GM18873 (cell line): Measurements from ENCODE around the gene TTL.

ENCODE experiments used
- ATAC-seq: cut with Tn5 transposase; IDR thresholded peaks from one replicate; pipeline ENCODE4 v1.9.1; 2021; ENCODE audit warnings: mild to moderate bottlenecking, moderate library complexity, moderate number of reproducible peaks; ENCODE audit not compliant: unreplicated experiment, low FRiP score

TTL gene

DNA sequence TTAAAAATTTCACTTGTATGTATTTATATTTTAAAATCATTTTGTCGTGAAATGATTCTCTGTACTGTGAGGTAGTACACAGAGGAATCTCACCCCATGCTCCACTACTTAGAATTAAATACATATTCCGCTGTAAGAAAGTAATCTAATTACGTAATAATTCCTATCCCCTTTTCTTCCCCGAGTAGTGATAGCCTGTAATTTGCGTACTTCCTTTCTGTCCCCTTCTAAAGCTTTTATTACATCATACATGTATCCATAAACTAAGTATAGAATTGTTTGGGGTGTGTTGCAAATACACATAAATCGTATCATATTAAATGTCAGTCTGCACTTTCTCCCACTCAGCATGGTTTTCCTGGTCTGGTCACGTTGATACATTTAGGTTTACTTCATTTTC lies 90.0 kb downstream of the TTL start:
- ATAC-seq = no peak

- no peak for ATAC-seq
These were observed 95.8 kb downstream of the TTL start for GRCh38 chr2:112577756-112578155.

DNA sequence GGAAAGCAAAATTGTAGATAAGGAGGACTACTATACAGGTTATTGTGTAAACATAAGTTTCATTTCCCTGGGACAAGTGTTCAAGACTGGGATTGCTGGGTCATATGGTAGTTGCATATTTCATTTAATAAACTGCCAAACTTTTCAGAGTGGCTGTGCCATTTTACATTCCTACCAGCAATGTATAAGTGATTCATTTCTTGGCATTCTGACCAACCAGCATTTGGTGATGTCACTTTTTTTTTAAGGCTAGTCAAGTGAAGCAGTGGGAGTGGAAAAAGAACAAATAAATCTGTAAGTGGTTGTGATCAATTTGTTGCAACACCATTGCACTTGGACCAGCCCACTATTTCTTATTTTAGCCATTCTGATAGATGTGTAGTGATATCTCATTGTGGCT lies 97.3 kb downstream of the TTL start:
- ATAC-seq = no peak

DNA sequence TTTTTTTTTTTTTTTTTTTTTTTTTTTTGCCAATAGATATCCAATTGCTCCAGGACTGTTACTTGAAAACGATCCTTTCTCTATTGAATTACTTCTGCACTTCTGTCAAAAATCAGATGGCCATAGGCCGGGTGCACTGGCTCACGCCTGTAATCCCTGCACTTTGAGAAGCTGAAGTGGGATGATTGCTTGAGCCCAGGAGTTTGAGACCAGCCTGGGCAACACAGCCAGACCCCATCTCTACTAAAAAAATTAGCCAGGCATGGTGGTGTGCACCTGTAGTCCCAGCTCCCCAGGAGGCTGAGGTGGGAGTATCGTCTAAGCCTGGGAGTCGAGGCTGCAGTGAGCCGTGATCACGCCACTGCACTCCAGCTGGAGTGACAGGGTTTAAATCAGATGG lies 98.1 kb downstream of the TTL start:
- no peak for ATAC-seq

DNA sequence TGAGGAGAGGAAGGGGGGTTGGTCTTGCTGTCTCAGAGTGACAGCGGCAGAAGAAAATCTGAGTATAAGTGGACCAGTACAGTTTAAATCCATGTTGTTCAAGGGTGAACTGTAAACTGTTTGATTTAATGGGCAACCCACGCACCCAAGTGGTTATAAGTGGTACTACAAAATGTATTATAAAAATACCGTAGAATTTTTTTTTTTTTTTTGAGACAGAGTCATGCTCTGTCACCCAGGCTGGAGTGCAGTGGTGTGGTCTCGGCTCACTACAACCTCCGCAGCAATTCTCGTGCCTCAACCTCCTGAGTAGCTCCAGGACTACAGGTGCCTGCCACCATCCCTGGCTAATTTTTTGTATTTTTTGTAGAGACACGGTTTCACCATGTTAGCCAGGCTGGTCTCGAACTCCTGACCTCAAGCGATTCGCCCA lies 100.4 kb downstream of the TTL start:
- no peak for ATAC-seq

GRCh38 chr2:112583497-112584133 lies 101.7 kb downstream of the TTL start:
- no peak for ATAC-seq

- peak; percentile 85 for ATAC-seq
These were observed 102.4 kb downstream of the TTL start, which contains the start of gene CHCHD5 for GRCh38 chr2:112584134-112584890. Gene CHCHD5 (plus strand): TSS chr2:112584609. CDS start chr2:112584648, 39 bp downstream.

GRCh38 chr2:112584891-112585250 lies 102.9 kb downstream of the TTL start:
- ATAC-seq = no peak

DNA sequence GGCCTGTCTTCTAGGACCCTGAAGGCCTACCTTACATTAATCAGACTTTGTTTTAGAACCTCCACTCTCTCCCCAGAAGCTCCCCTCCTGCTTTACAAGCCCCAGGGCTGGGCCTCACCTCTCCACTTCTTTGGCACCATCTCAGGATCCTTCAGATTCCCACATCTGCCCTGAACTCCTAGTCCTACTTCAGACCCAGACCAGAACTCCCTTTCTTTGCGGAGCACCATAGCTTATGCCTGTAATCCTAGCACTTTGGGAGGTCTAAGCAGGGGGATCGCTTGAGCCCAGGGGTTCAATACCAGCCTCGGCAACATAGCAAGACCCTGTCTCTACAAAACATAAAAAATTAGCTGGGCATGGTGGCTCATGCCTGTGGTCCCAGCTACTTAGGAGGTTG lies 103.4 kb downstream of the TTL start:
- no peak for ATAC-seq

GRCh38 chr2:112585873-112586464 lies 104.0 kb downstream of the TTL start:
- ATAC-seq = no peak

GRCh38 chr2:112588611-112589045 lies 106.7 kb downstream of the TTL start:
- no peak for ATAC-seq
